ENCODE results near the gene PLCB3. TPM values are rescaled to one million over a fixed set of nuclear protein-coding genes. Genes with fewer than 3 reads are reported as not detected.
"Not testable (repeated sequence)": the region's sequence is repeated elsewhere in the genome, so short reads cannot be mapped to it uniquely, and the experiment has no call there.

PLCB3 gene
- polyA plus RNA-seq, 1 donor: 12.4 TPM

DNA sequence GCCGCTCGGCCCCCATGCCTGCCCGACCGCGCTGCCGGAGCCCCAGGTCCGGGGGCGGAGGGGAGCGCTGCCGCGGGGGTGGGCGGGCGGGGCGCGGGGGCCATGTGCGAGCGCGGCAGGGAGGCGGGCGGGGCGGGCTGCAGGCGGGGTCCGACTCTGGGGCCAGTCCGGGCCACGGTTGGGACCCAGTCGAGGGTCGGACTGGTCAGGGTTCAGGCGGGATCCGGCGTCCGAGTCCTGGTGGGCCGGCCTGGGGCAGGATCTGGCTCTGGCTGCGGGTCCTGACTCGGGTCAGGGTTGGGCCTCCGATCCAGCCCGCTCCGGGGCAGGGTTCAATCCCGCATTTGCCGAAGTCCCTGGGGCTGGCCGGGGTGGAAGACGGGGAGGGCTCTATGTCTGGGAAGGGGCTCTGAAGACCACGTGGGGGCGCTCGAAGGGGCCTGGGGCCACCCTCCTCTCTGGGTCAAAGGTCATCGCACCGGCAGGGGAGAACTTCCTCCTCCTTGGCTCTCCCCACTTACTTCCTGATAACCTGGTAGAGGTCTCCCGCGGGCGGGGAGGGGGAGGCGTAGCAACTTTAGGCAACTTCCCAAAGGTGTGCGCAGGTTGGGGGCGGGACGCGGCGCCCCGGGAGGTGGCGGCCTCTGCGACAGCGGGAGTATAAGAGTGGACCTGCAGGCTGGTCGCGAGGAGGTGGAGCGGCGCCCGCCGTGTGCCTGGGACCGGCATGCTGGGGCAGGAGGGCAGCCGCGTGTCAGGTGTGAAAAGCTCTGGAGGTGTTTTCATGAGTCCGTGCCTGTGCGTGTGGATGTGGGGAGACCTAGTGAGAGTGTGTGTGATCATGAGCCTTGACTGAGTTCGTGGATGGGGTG lies 54.6 kb downstream of the PLCB3 start:
- no peak for DNase-seq

DNA sequence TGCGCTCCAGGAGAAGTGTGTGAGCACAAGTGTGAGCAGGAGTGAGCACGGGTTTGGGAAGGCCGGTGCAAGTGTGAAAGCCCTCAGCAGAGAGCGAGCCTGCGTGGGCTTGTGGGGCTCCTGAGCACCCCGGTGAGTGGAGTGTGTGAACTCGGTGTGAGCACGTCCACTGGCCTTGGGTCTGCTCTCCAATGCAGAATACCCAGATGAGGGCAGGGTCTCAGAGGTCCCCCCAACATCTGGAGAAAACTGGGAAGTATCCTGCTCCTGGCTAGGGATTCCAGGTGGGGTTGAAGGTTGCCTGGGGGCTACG lies 55.2 kb downstream of the PLCB3 start:
- DNase-seq: no peak

GRCh38 chr11:64306876-64307622 lies 55.7 kb downstream of the PLCB3 start:
- DNase-seq: no peak

- DNase-seq: not testable (repeated sequence)
Measured at GRCh38 chr11:64307795-64308194, 56.5 kb downstream of the PLCB3 start.

- no peak for DNase-seq
Measured at GRCh38 chr11:64312947-64313346, 61.6 kb downstream of the PLCB3 start.

GRCh38 chr11:64313491-64314145 lies 62.3 kb downstream of the PLCB3 start:
- DNase-seq: no peak

DNA sequence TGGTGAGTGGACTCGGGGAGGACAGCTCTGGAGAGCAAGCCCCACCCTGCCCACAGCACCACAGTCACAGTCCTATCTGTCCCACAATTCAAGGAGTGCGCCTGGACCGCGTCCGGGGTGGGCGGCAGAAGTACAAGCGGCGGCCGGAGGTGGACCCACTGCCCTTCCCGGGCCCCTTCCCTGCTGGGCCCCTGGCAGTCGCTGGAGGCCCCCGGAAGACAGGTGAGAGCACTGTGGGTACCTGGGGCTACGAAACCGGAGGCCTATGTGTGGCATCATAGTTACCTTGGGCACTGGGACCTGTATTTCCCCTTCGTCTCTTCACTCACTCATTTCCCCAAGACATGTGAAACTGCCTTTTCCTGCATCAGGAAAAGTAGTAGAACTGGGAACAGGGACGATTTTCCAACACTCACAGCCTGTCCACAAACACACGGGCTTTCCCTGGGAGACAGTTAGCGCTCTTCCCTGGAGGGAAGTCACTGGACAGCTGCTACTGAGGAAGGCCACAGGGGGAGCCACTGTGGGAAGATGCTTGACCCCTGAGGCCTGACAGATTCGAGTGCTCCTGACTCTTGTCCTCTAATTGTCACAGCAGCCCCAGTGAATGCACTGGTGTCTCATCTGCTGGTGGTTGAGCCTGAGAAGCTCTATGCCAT lies 62.9 kb downstream of the PLCB3 start:
- DNase-seq: no peak

DNA sequence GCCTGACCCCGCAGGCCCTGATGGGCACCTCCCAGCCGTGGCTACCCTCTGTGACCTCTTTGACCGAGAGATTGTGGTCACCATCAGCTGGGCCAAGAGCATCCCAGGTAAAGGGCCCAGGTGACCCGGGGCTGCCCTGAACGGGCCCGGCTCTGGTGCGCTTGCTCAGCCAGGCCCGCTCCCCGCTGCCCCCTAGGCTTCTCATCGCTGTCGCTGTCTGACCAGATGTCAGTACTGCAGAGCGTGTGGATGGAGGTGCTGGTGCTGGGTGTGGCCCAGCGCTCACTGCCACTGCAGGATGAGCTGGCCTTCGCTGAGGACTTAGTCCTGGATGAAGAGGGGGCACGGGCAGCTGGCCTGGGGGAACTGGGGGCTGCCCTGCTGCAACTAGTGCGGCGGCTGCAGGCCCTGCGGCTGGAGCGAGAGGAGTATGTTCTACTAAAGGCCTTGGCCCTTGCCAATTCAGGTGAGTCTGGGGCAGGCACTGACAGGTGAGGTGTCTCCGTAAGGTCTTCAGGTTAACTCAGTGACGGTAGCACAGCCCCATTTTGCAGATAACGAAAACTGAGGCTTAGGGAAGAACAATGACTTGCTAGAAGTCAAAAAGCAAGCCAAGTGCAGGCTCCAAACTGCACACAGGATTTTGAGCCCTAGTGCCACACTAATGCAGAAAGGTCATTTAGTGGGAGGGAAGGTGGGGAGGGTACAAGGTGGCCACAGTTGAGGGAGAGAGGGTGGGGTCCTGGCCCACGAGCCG lies 63.7 kb downstream of the PLCB3 start:
- no peak for DNase-seq

DNA sequence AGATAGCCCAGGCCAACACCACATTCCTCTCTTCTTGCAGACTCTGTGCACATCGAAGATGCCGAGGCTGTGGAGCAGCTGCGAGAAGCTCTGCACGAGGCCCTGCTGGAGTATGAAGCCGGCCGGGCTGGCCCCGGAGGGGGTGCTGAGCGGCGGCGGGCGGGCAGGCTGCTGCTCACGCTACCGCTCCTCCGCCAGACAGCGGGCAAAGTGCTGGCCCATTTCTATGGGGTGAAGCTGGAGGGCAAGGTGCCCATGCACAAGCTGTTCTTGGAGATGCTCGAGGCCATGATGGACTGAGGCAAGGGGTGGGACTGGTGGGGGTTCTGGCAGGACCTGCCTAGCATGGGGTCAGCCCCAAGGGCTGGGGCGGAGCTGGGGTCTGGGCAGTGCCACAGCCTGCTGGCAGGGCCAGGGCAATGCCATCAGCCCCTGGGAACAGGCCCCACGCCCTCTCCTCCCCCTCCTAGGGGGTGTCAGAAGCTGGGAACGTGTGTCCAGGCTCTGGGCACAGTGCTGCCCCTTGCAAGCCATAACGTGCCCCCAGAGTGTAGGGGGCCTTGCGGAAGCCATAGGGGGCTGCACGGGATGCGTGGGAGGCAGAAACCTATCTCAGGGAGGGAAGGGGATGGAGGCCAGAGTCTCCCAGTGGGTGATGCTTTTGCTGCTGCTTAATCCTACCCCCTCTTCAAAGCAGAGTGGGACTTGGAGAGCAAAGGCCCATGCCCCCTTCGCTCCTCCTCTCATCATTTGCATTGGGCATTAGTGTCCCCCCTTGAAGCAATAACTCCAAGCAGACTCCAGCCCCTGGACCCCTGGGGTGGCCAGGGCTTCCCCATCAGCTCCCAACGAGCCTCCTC lies 64.6 kb downstream of the PLCB3 start:
- DNase-seq: not testable (repeated sequence)

DNA sequence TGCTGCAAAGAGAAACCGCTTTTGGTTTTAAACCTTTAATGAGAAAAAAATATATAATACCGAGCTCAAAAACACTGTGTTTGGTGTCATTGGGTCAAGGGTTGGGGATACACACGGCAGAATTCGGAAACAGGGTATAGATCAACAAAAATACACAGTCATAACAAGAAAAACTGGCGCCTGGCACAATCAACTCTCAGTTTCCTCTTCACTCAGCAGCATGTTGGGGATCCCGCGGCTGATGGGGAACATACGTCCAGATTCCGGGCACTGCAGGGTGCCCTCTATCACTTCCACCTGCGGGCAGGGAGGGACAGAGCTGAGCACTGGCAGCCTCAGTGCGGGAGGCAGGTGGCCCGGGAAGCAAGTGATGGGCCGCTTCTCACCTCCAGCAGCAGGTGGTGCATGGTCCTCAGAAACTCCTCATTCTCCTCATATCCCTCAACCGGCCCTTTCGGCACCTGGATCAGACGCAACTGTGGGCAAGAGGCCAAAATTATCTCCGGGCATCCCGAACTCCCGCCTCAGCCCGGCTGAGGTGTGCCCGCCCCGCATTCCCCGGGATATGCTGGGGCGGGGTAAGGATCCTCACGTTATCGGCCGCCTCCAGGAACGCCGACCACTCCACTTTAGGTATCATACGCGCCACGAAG lies 65.5 kb downstream of the PLCB3 start:
- no peak for DNase-seq

DNA sequence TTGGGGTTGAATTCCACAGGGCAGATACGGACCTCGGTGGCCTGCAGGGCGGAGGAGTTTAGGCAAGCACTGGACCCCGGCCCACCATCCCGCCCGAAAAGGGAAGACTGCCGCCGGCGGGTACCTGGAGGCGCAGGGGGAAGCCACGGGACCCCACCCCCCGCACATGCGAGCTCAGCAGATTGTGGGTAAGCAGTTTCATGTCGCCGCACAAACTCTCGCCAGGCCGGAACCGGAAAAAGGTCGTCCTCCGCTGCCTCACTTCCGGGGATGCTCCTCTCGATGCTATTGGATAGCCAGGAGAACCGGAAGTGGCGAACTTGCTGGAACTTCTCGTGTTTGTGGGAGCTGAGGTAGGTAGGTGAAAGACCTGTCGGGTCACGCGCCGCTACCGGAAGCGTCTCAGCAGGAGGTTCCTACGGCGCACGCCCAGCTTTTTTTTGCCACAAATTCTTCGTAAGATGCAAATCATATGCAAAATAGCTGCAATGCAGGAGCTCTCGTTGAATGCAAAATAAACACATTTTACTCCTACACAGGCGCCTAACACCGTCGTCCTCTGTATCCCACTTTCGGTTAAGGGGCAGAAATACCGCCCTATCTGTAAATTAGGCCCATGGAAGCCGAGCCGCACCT lies 66.1 kb downstream of the PLCB3 start, which contains the start of gene TRMT112:
TRMT112 (minus strand) TSS at position 235 of the 636 bp plus-strand sequence; CDS start at position 202, 33 bp downstream.
- DNase-seq: peak; percentile 96

DNA sequence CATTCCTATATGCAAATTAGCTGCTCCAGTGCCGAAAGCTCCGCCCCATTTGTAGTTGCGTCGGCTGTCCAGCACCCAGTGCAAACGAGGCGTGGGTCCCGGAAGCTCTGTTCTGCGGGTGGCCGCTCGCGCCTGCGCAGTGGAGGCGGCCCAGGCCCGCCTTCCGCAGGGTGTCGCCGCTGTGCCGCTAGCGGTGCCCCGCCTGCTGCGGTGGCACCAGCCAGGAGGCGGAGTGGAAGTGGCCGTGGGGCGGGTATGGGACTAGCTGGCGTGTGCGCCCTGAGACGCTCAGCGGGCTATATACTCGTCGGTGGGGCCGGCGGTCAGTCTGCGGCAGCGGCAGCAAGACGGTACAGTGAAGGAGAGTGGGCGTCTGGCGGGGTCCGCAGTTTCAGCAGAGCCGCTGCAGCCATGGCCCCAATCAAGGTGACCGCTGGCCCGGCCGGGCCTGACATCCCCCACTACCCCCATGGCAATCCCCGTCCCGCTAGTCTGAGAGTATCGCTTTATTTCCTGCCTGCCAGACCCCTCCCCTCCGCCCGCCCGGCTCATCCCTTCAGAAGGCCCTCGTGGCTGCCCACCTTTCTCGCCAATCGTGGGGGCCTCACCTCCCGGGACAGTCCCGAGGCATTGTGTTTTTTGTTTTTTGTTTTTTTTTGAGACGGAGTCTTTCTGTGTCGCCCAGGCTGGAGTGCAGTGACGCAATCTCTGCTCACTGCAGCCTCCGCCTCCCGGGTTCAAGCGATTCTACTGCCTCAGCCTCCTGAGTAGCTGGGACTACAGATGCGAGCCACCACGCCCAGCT lies 66.8 kb downstream of the PLCB3 start, which contains the start of gene PRDX5:
PRDX5 (plus strand) TSS at position 161 of the 805 bp plus-strand sequence; CDS start at position 256, 95 bp downstream.
- DNase-seq: peak; percentile 97

Other genes with a start within 250 kb of the PLCB3 start
- gene FLRT1, start 215.6 kb upstream of the PLCB3 start, polyA plus RNA-seq (ENCODE audit: insufficient read length): 2.8 TPM
- gene MACROD1, start 85.4 kb upstream of the PLCB3 start, polyA plus RNA-seq (ENCODE audit: insufficient read length): 77.9 TPM
- 125 TPM for gene STIP1, start 65.4 kb upstream of the PLCB3 start, polyA plus RNA-seq (ENCODE audit: insufficient read length)
- 11.1 TPM for gene FERMT3, start 44.8 kb upstream of the PLCB3 start, polyA plus RNA-seq (ENCODE audit: insufficient read length)
- gene TRPT1, start 25.3 kb upstream of the PLCB3 start, polyA plus RNA-seq (ENCODE audit: insufficient read length): 81.4 TPM
- 17.2 TPM for gene NUDT22, start 25.3 kb upstream of the PLCB3 start, polyA plus RNA-seq (ENCODE audit: insufficient read length)
- 66.2 TPM for gene DNAJC4, start 21.0 kb upstream of the PLCB3 start, polyA plus RNA-seq (ENCODE audit: insufficient read length)
- 101 TPM for gene VEGFB, start 16.9 kb upstream of the PLCB3 start, polyA plus RNA-seq (ENCODE audit: insufficient read length)
- 51.5 TPM for gene FKBP2, start 10.4 kb upstream of the PLCB3 start, polyA plus RNA-seq (ENCODE audit: insufficient read length)
- gene PPP1R14B, start 4.6 kb upstream of the PLCB3 start, polyA plus RNA-seq (ENCODE audit: insufficient read length): 177 TPM
- gene BAD, start 33.1 kb downstream of the PLCB3 start, polyA plus RNA-seq (ENCODE audit: insufficient read length): 31.0 TPM
- 23.1 TPM for gene GPR137, start 34.3 kb downstream of the PLCB3 start, polyA plus RNA-seq (ENCODE audit: insufficient read length)
- gene KCNK4, start 39.8 kb downstream of the PLCB3 start, polyA plus RNA-seq (ENCODE audit: insufficient read length): not detected
- not detected for gene CATSPERZ, start 48.8 kb downstream of the PLCB3 start, polyA plus RNA-seq (ENCODE audit: insufficient read length)
- gene ESRRA, start 54.0 kb downstream of the PLCB3 start, polyA plus RNA-seq (ENCODE audit: insufficient read length): 34.0 TPM
- 179 TPM for gene TRMT112, start 66.0 kb downstream of the PLCB3 start, polyA plus RNA-seq (ENCODE audit: insufficient read length)
- 129 TPM for gene PRDX5, start 66.6 kb downstream of the PLCB3 start, polyA plus RNA-seq (ENCODE audit: insufficient read length)
- 4.5 TPM for gene CCDC88B, start 88.7 kb downstream of the PLCB3 start, polyA plus RNA-seq (ENCODE audit: insufficient read length)
- 16.1 TPM for gene RPS6KA4, start 107.6 kb downstream of the PLCB3 start, polyA plus RNA-seq (ENCODE audit: insufficient read length)

Measured in hindlimb muscle (tissue), 1 donor.